EH (cell line): Measurements from ENCODE around the gene PRR18.

ENCODE experiments used
- DNase-seq: peaks from one replicate; pipeline ENCODE4 v3.0.0-alpha.2; 2015; ENCODE audit warnings: low read depth

Gene PRR18

DNA sequence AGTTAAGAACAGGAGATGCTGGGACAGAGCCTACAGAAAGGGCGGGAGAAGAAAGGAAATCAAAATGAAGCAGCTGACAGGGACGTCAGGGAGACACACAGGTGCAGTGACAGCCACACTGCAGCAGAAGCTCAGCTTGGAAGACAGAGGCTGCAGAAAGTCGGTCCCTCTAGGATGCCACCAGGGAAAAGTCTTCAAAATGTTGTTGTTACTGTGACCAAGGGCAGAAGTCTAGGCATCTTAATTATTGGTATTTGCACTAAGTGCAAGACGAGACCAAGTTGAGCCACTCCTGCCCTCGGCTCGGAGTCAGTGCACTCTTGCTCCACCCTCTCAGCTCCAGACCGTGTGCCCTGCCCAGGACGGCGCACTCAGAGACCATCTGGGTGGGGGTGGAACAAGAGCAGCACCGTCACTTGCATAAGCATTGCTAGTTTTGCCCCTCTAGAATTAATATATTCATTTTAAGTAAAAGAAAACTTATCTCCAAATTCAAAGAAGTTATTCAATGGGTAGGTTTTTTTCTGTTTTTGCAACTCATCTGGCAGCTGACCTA lies 2.6 kb downstream of the PRR18 start:
- no peak for DNase-seq

- DNase-seq = no peak
These were observed 4.1 kb downstream of the PRR18 start for GRCh38 chr6:166304106-166304505.

DNA sequence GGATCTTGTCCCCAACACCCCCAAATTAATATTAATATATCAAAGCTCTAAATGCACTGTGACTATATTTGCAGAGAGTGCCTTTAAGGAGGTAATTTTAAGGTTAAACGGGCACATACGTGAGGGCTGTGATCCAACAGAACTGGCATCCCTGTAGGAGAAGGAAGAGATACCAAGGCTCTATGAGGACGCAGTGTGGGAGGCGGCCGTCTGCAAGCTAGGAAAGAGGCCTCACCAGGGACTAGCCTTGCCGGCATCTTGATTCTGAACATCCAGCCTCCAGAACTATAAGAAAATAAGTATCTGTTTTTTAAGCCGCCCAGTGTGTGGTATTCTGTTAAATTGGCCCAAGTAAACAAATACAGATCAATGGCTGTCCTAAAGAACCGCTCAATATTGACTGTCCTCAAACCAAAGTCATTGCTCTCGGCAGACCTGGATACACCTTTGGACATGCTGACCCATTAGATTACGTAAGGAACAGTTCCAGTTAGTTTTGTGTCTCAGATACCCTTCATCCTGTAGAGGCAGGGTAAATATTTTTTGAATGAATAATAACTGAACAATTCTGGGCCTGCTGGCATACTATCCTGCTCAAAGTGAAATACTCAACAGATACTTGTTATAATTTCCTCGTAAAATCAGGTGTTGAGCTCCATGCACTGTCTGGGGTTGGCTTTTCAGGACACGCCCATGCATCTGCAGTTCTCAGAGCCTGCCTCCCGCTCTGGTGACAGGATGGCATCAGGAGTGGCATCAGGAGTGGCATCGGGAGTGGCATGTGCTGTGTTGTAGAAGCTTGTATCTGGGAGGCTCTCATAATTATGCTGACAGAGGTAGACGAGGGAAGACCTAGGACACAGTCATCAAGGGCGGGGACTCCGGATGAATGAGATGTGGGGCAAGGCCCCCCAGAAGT lies 6.3 kb downstream of the PRR18 start:
- DNase-seq = no peak

DNA sequence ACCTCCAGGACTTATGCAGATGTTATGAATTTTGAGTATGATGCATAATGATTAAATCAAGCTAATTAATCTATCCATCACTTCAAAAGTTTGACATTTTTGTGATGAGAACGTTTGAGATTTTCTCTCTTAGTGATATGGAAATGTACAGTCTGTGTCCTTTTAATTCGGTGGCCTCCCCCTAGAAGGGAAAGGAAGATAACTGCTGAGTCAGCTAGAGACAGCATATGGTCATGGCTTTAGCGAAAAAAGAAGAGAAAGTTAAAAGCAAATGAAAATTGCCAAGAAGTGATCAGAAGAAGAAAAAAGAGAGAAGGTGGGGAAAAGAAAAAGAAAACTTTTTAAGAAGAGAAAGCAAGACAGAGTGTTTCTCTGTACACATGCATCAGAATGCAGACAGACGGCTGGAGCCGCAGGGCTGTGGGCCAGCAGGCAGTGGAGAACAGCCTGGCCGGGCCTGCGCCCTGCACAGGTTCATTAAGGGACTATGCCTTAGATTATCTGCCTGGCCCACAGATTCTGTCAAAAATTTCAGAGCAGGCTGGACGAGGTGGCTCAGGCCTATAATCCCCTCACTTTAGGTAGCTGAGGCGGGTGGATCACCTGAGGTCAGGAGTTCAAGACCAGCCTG lies 7.7 kb downstream of the PRR18 start:
- no peak for DNase-seq

GRCh38 chr6:166297606-166298005 lies 10.6 kb downstream of the PRR18 start:
- DNase-seq = no peak

DNA sequence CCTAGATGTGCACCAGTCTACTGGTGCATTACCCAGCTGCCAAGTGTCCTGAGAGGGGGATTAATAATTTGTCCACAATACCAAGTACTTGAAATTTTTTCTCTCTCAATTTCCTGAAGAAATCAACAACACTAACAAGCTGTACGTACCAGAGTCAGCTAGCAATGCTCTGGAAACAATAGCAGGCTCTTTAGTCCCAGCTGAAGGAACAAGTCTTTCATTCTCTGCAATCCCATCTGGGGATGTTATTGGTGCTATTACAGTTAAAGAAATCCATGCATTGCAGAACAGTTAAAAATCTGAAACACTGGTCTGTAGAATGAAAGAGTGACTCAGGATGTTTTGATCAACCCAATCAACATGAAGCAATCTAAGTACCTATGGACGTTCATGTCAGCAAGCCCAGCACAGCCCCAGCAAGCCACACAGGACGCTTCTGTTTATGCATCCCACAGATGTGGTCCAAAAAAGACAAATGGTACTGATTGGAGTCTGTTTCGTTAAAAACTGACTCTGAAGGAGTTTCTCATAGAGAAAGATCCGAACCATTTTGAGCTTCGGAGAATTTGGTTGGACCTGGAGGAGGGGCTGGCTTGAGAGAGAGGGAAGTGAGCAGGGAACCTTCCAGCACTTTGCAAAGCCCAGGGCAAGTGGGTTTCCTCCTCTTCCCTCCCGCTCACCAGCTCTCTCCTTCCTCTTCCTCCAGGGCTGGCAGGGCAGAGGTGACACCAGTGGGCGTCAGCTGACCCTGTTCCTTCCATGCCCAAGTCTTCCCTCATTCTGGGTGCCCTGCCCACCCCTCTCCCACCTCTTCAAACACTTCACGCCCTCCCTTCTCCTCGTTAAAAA lies 11.9 kb downstream of the PRR18 start:
- no peak for DNase-seq

GRCh38 chr6:166293731-166294584 lies 14.2 kb downstream of the PRR18 start:
- DNase-seq = no peak

- DNase-seq = no peak
These were observed 18.8 kb downstream of the PRR18 start for GRCh38 chr6:166289207-166290060.

GRCh38 chr6:166286839-166287271 lies 21.3 kb downstream of the PRR18 start:
- no peak for DNase-seq

- DNase-seq = no peak
These were observed 23.0 kb downstream of the PRR18 start for GRCh38 chr6:166285233-166285632.

- no peak for DNase-seq
These were observed 23.6 kb downstream of the PRR18 start for GRCh38 chr6:166284640-166285039.

DNA sequence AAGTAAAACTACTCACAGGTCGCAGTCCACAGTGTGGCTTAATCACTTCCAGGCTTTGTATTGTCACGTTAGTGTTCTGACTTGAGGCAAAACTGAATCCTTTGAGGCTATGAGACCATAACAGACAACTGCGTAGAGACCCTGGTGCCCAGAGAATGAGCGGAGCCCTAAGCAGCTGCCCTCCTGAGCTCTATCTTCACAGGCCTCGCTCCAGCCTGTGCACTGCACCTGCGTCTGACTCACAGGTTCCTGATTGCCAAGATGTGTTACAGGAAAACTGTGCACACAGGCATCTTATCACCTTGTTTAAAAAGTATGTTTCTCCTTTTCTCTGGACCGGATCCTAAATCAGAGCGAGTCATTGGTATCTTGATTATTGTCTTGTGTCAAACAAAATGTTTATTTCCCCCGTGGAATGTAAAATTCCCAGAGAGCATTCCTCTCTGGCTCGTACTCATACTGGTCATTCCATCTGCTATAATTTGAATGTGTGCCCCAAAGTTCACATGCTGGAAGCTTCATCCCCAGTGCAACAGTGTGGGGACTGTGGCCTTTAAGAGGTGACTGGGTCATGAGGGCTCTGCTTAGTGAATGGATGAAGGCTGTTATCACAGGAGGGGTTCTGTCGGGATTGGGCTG lies 25.7 kb downstream of the PRR18 start:
- DNase-seq = peak; percentile 2

- DNase-seq = no peak
These were observed 27.1 kb downstream of the PRR18 start for GRCh38 chr6:166281104-166281503.

- no peak for DNase-seq
These were observed 28.9 kb downstream of the PRR18 start for GRCh38 chr6:166279393-166279679.

GRCh38 chr6:166278579-166279392 lies 29.4 kb downstream of the PRR18 start:
- DNase-seq = no peak

DNA sequence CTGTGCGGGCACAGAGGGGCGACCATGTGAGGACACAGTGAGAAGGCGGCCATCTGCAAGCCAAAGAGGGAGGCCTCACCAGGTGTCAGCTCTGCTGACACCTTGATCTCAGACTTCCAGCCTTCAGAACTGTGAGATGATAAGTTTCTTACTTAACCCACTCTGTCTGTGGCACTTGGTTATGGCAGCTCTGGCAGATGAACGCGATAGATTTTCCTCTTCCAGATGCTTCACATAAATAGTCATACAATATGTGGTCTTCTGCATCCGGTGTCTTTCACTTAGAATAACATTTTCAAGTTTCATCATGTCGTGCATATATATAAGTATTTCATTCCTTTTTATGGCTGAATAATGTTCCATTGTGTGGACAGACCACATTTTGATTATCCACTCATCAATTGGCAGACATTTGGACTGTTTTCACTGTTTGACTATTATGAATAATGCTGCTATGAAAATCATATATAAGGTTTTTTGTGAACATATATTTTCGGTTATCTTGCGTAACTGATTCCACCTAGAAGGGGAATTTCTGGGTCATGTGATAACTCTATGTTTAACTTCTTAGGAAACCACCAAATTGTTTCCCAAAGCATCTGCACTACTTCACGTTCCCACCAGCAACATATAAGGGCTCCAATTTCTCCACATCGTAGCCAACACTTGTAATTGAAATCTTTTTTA lies 30.2 kb downstream of the PRR18 start:
- DNase-seq = peak; percentile 1

- peak; percentile 8 for DNase-seq
These were observed 31.2 kb downstream of the PRR18 start for GRCh38 chr6:166277018-166277417.

GRCh38 chr6:166275714-166276166 lies 32.5 kb downstream of the PRR18 start:
- peak; percentile 50 for DNase-seq
